Fibroblast of lung (primary cell): ENCODE data around the gene KLK7. TPM values are rescaled to one million over a fixed set of nuclear protein-coding genes. Genes with fewer than 3 reads are reported as not detected.

Experiments used
- DNase-seq, 2 donors: peaks; one replicate each; pipeline versions ENCODE4 v3.0.0 to v3.0.0-alpha.2; 2010; ENCODE audit warnings: low read depth in 2 of 2
- H2AFZ ChIP-seq: 2 replicates; pipeline ENCODE4 v1.5.1; 2012; ENCODE audit warnings: low read length, control low read depth, inconsistent platforms
- H3K27ac ChIP-seq: 2 replicates; pipeline ENCODE4 v1.5.1; 2011; ENCODE audit warnings: low read length, control low read depth; ENCODE audit not compliant: insufficient read depth
- H3K27me3 ChIP-seq: 2 replicates; pipeline ENCODE4 v1.5.1; 2011; ENCODE audit warnings: mild to moderate bottlenecking, low read length; ENCODE audit not compliant: control insufficient read depth, insufficient read depth
- H3K36me3 ChIP-seq: 2 replicates; pipeline ENCODE4 v1.5.1; 2011; ENCODE audit warnings: low read length; ENCODE audit not compliant: control insufficient read depth, insufficient read depth
- H3K4me1 ChIP-seq: 2 replicates; pipeline ENCODE4 v1.5.1; 2011; ENCODE audit warnings: low read length; ENCODE audit not compliant: control insufficient read depth, insufficient read depth; ENCODE audit errors: extremely low read depth
- H3K4me2 ChIP-seq: 2 replicates; pipeline ENCODE4 v1.5.1; 2011; ENCODE audit warnings: low read length, control low read depth; ENCODE audit not compliant: insufficient read depth; ENCODE audit errors: extremely low read depth
- H3K4me3 ChIP-seq, 4 experiments: fragments of 200-600 bp in 1 of 4; sonication (generic) in 1 of 4; replicated peaks in 1 of 4; 2 replicates each; pipeline ENCODE4 v1.5.1; 2011 to 2016; ENCODE audit warnings: low read length in 4 of 4, low read depth in 3 of 4, mild to moderate bottlenecking in 3 of 4, control low read depth in 2 of 4, inconsistent platforms in 1 of 4, mixed read lengths in 1 of 4; ENCODE audit not compliant: insufficient read depth in 1 of 4; ENCODE audit errors: control extremely low read depth in 1 of 4
- H3K79me2 ChIP-seq: 2 replicates; pipeline ENCODE4 v1.5.1; 2012; ENCODE audit warnings: mild to moderate bottlenecking, low read length, inconsistent platforms; ENCODE audit not compliant: control insufficient read depth, insufficient read depth
- H3K9ac ChIP-seq: 2 replicates; pipeline ENCODE4 v1.5.1; 2011; ENCODE audit warnings: mild to moderate bottlenecking, low read length, control low read depth; ENCODE audit not compliant: insufficient read depth
- H3K9me3 ChIP-seq: 2 replicates; pipeline ENCODE4 v1.5.1; 2012; ENCODE audit warnings: low read depth, low read length; ENCODE audit not compliant: control insufficient read depth, insufficient read depth
- H4K20me1 ChIP-seq: 2 replicates; pipeline ENCODE4 v1.5.1; 2011; ENCODE audit warnings: low read length; ENCODE audit not compliant: control insufficient read depth, insufficient read depth; ENCODE audit errors: extremely low read depth
- EZH2 ChIP-seq: IDR thresholded peaks from 2 replicates; pipeline ENCODE4 v1.5.1; 2012; ENCODE audit warnings: low read length, control low read depth, mild to moderate bottlenecking; ENCODE audit errors: missing control alignments
- polyA plus RNA-seq, 2 donors: library from polyadenylated mRNA; depleted of rRNA in 1 of 2; stranded (reverse) in 1 of 2; unstranded in 1 of 2; fragments of >200 nt; gene quantifications; 2 replicates each; pipeline ENCODE4 v1.2.1, GENCODE V29; 2011 to 2012; ENCODE audit warnings: missing spikeins in 1 of 2
- total RNA-seq: library from RNA; depleted of rRNA; stranded (reverse); fragments of >200 nt; gene quantifications from 2 replicates; pipeline ENCODE4 v1.2.1, GENCODE V29; 2014
- TF ChIP-seq, protein P1 (sequence below), 2 donors: IDR thresholded peaks in 1 of 2; conservative IDR thresholded peaks in 1 of 2; 1 replicate in 1 of 2; 2 replicates in 1 of 2; pipeline ENCODE4 v1.5.1; 2011 to 2012; ENCODE audit warnings: low read length in 2 of 2, control low read depth in 1 of 2, inconsistent platforms in 1 of 2, low read depth in 1 of 2, mild to moderate bottlenecking in 1 of 2

The KLK7 gene
- total and polyA plus RNA-seq, 2 donors (not counting 1 experiment from before 2014, with no cell fraction given): not detected

DNA sequence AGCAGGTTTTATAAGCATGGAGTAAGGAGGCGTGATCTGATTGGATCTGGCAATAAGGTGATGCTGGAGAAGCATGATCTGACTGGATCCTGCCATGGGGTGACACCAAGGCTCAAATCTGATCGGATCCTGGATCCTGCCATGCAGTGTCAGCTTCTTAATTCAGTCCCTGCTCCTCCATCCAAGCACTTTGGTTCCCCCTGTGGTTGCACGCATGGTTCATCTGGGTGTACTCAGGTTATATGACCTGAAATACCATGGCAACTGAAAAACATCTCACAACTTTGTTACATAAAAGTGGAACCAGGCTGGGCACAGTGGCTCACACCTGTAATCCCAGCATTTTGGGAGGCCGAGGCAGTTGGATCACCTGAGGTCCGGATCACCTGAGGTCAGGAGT lies 54.9 kb downstream of the KLK7 start:
- H3K4me2 ChIP-seq: no peak overlapping the region
- no peak overlapping the region for H2AFZ ChIP-seq
- H4K20me1 ChIP-seq: no peaks in the 10 kb centered on the region
- H3K27ac ChIP-seq: no peak overlapping the region
- no peak for DNase-seq
- TF ChIP-seq, protein P1, sequence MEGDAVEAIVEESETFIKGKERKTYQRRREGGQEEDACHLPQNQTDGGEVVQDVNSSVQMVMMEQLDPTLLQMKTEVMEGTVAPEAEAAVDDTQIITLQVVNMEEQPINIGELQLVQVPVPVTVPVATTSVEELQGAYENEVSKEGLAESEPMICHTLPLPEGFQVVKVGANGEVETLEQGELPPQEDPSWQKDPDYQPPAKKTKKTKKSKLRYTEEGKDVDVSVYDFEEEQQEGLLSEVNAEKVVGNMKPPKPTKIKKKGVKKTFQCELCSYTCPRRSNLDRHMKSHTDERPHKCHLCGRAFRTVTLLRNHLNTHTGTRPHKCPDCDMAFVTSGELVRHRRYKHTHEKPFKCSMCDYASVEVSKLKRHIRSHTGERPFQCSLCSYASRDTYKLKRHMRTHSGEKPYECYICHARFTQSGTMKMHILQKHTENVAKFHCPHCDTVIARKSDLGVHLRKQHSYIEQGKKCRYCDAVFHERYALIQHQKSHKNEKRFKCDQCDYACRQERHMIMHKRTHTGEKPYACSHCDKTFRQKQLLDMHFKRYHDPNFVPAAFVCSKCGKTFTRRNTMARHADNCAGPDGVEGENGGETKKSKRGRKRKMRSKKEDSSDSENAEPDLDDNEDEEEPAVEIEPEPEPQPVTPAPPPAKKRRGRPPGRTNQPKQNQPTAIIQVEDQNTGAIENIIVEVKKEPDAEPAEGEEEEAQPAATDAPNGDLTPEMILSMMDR (conservative IDR thresholded peaks at IDR 0.05 in 1 of 2, IDR thresholded peaks at IDR 0.05 in 1 of 2; ENCODE audit: low read depth in 1 of 2, low read length in 2 of 2): no peak
- no peak for TF ChIP-seq EZH2
- H3K27me3 ChIP-seq: no peaks in the 10 kb centered on the region
- H3K4me1 ChIP-seq: no peaks in the 10 kb centered on the region
- no peak overlapping the region for H3K9ac ChIP-seq
- no peaks in the 10 kb centered on the region for H3K79me2 ChIP-seq
- no peak overlapping the region for H3K4me3 ChIP-seq
- no peaks in the 10 kb centered on the region for H3K36me3 ChIP-seq
- no peaks in the 10 kb centered on the region for H3K9me3 ChIP-seq

Other genes with a start within 250 kb of the KLK7 start
- not detected in 2 replicates for gene GPR32, start 213.5 kb downstream of the KLK7 start, total RNA-seq
- gene GPR32, start 213.5 kb downstream of the KLK7 start, polyA plus RNA-seq: not detected in 2 replicates
- not detected in 2 replicates for gene ACP4, start 193.5 kb downstream of the KLK7 start, total RNA-seq
- not detected in 2 replicates for gene ACP4, start 193.5 kb downstream of the KLK7 start, polyA plus RNA-seq
- gene KLK1, start 160.1 kb downstream of the KLK7 start, total RNA-seq: not detected in 2 replicates
- gene KLK1, start 160.1 kb downstream of the KLK7 start, polyA plus RNA-seq: not detected in 2 replicates
- gene KLK15, start 150.3 kb downstream of the KLK7 start, total RNA-seq: not detected in 2 replicates
- gene KLK15, start 150.3 kb downstream of the KLK7 start, polyA plus RNA-seq: not detected in 2 replicates
- gene KLK3, start 129.0 kb downstream of the KLK7 start, total RNA-seq: not detected in 2 replicates
- not detected in 2 replicates for gene KLK3, start 129.0 kb downstream of the KLK7 start, polyA plus RNA-seq
- not detected in 2 replicates for gene KLK2, start 110.5 kb downstream of the KLK7 start, total RNA-seq
- not detected in 2 replicates for gene KLK2, start 110.5 kb downstream of the KLK7 start, polyA plus RNA-seq
- gene KLK4, start 72.5 kb downstream of the KLK7 start, total RNA-seq: not detected in 2 replicates
- not detected in 2 replicates for gene KLK4, start 72.5 kb downstream of the KLK7 start, polyA plus RNA-seq
- gene KLK5, start 30.9 kb downstream of the KLK7 start, total RNA-seq: not detected in 2 replicates
- 0.10 TPM in 1 of 2 replicates, not detected in the other for gene KLK5, start 30.9 kb downstream of the KLK7 start, polyA plus RNA-seq
- gene KLK6, start 14.3 kb downstream of the KLK7 start, total RNA-seq: not detected in 2 replicates
- not detected in 2 replicates for gene KLK6, start 14.3 kb downstream of the KLK7 start, polyA plus RNA-seq
- gene KLK8, start 17.7 kb upstream of the KLK7 start, total RNA-seq: not detected in 2 replicates
- gene KLK8, start 17.7 kb upstream of the KLK7 start, polyA plus RNA-seq: not detected in 2 replicates
- gene KLK10, start 35.8 kb upstream of the KLK7 start, total RNA-seq: not detected in 2 replicates
- gene KLK10, start 35.8 kb upstream of the KLK7 start, polyA plus RNA-seq: 0.03 TPM in 1 of 2 replicates, not detected in the other
- gene KLK11, start 42.7 kb upstream of the KLK7 start, total RNA-seq: not detected in 2 replicates
- not detected in 2 replicates for gene KLK11, start 42.7 kb upstream of the KLK7 start, polyA plus RNA-seq
- not detected in 2 replicates for gene KLK12, start 51.1 kb upstream of the KLK7 start, total RNA-seq
- gene KLK12, start 51.1 kb upstream of the KLK7 start, polyA plus RNA-seq: not detected in 2 replicates
- gene KLK13, start 81.2 kb upstream of the KLK7 start, total RNA-seq: not detected in 2 replicates
- not detected in 2 replicates for gene KLK13, start 81.2 kb upstream of the KLK7 start, polyA plus RNA-seq
- gene KLK14, start 99.0 kb upstream of the KLK7 start, total RNA-seq: not detected in 2 replicates
- gene KLK14, start 99.0 kb upstream of the KLK7 start, polyA plus RNA-seq: not detected in 2 replicates
- gene CTU1, start 124.5 kb upstream of the KLK7 start, total RNA-seq: 6.9 and 8.1 TPM in 2 replicates
- gene CTU1, start 124.5 kb upstream of the KLK7 start, polyA plus RNA-seq: 0.98 and 1.2 TPM in 2 replicates
- gene SIGLEC9, start 141.0 kb upstream of the KLK7 start, total RNA-seq: not detected in 2 replicates
- not detected in 2 replicates for gene SIGLEC9, start 141.0 kb upstream of the KLK7 start, polyA plus RNA-seq
- gene SIGLEC7, start 158.4 kb upstream of the KLK7 start, total RNA-seq: not detected in 2 replicates
- not detected in 2 replicates for gene SIGLEC7, start 158.4 kb upstream of the KLK7 start, polyA plus RNA-seq
- gene CD33, start 241.2 kb upstream of the KLK7 start, total RNA-seq: not detected in 2 replicates
- not detected in 2 replicates for gene CD33, start 241.2 kb upstream of the KLK7 start, polyA plus RNA-seq